HepG2 (cell line): ENCODE data around the gene HLF. TPM values are rescaled to one million over a fixed set of nuclear protein-coding genes. Genes with fewer than 3 reads are reported as not detected.
A peak's percentile ranks its signal among the peaks of the same experiment; 100 is the strongest.

Experiments used
- AKAP8 ChIP-seq: sonication (generic); formaldehyde crosslinking; IDR thresholded peaks from 2 replicates; pipeline ENCODE4 v1.5.1; 2020; ENCODE audit warnings: mild to moderate bottlenecking, missing genetic modification reagents
- CREBL2 ChIP-seq: sonication (generic); formaldehyde crosslinking; IDR thresholded peaks from 2 replicates; pipeline ENCODE4 v1.8.1; 2023; ENCODE audit warnings: missing genetic modification reagents, mild to moderate bottlenecking, borderline replicate concordance
- GATAD1 ChIP-seq: IDR thresholded peaks from 2 replicates; pipeline ENCODE4 v1.6.1; 2016; ENCODE audit warnings: missing genetic modification reagents, missing compliant biosample characterization
- HOMEZ ChIP-seq: IDR thresholded peaks from 2 replicates; pipeline ENCODE4 v1.6.1; 2016; ENCODE audit warnings: low read depth
- MAZ ChIP-seq, 2 experiments: sonication (generic) in 1 of 2; formaldehyde crosslinking in 1 of 2; IDR thresholded peaks; 2 replicates each; pipeline versions ENCODE4 v1.5.0 to v1.6.1; 2012 to 2020; ENCODE audit warnings: low read depth in 2 of 2, mild to moderate bottlenecking in 2 of 2, borderline replicate concordance in 1 of 2, improper control_type of control experiment in 1 of 2, low read length in 1 of 2, missing genetic modification reagents in 1 of 2, moderate library complexity in 1 of 2
- MIER2 ChIP-seq: IDR thresholded peaks from 2 replicates; pipeline ENCODE4 v1.6.1; 2016; ENCODE audit warnings: missing biosample characterization, missing genetic modification reagents
- MYPOP ChIP-seq: sonication (generic); formaldehyde crosslinking; IDR thresholded peaks from 2 replicates; pipeline ENCODE4 v1.8.1; 2023; ENCODE audit warnings: mild to moderate bottlenecking, moderate library complexity, missing genetic modification reagents
- PAWR ChIP-seq: sonication (generic); formaldehyde crosslinking; IDR thresholded peaks from 2 replicates; pipeline ENCODE4 v1.4.0; 2020; ENCODE audit warnings: missing genetic modification reagents, mild to moderate bottlenecking, borderline replicate concordance
- RBAK ChIP-seq: sonication (generic); formaldehyde crosslinking; IDR thresholded peaks from 2 replicates; pipeline ENCODE4 v1.5.1; 2020; ENCODE audit warnings: mild to moderate bottlenecking, missing genetic modification reagents
- RBFOX2 ChIP-seq: fragments of 200-400 bp; formaldehyde crosslinking; IDR thresholded peaks from 2 replicates; pipeline ENCODE4 v1.6.1; 2017; ENCODE audit warnings: low read depth, mild to moderate bottlenecking, low read length
- RFX3 ChIP-seq: IDR thresholded peaks from 2 replicates; pipeline ENCODE4 v1.6.1; 2016; ENCODE audit warnings: missing biosample characterization, missing genetic modification reagents
- SNRNP70 ChIP-seq: fragments of 200-400 bp; formaldehyde crosslinking; IDR thresholded peaks from 2 replicates; pipeline ENCODE4 v1.6.1; 2017; ENCODE audit warnings: mild to moderate bottlenecking, low read depth, low read length, moderate library complexity
- U2AF2 ChIP-seq: fragments of 200-400 bp; formaldehyde crosslinking; IDR thresholded peaks from 2 replicates; pipeline ENCODE4 v1.6.1; 2017; ENCODE audit warnings: low read depth, mild to moderate bottlenecking, low read length
- ZBTB20 ChIP-seq: sonication (generic); formaldehyde crosslinking; IDR thresholded peaks from 2 replicates; pipeline ENCODE4 v1.8.1; 2023; ENCODE audit warnings: missing genetic modification reagents, low read depth, mild to moderate bottlenecking, borderline replicate concordance
- ZFP82 ChIP-seq: sonication (generic); formaldehyde crosslinking; IDR thresholded peaks from 2 replicates; pipeline ENCODE4 v1.5.1; 2020; ENCODE audit warnings: mild to moderate bottlenecking, missing genetic modification reagents, borderline replicate concordance
- ZNF136 ChIP-seq: sonication (generic); formaldehyde crosslinking; IDR thresholded peaks from 2 replicates; pipeline ENCODE4 v1.8.1; 2022; ENCODE audit warnings: low read depth, mild to moderate bottlenecking, moderate library complexity, missing genetic modification reagents
- ZNF230 ChIP-seq: sonication (generic); formaldehyde crosslinking; IDR thresholded peaks from 2 replicates; pipeline ENCODE4 v1.4.0; 2020; ENCODE audit warnings: mild to moderate bottlenecking, missing genetic modification reagents
- ZNF275 ChIP-seq: sonication (generic); formaldehyde crosslinking; IDR thresholded peaks from 2 replicates; pipeline ENCODE4 v1.8.0; 2022; ENCODE audit warnings: missing genetic modification reagents, mild to moderate bottlenecking, inconsistent platforms, borderline replicate concordance
- ZNF33A ChIP-seq: sonication (generic); formaldehyde crosslinking; IDR thresholded peaks from 2 replicates; pipeline ENCODE4 v1.5.1; 2020; ENCODE audit warnings: missing genetic modification reagents, mild to moderate bottlenecking, moderate library complexity, borderline replicate concordance
- ZNF350 ChIP-seq: sonication (generic); formaldehyde crosslinking; IDR thresholded peaks from 2 replicates; pipeline ENCODE4 v1.4.0; 2020; ENCODE audit warnings: mild to moderate bottlenecking, low read depth, missing genetic modification reagents, borderline replicate concordance
- ZNF589 ChIP-seq: sonication (generic); formaldehyde crosslinking; conservative IDR thresholded peaks from 2 replicates; pipeline ENCODE4 v1.8.0; 2022; ENCODE audit warnings: mild to moderate bottlenecking, moderate library complexity, missing genetic modification reagents
- ZNF7 ChIP-seq: IDR thresholded peaks from 2 replicates; pipeline ENCODE4 v1.6.1; 2016; ENCODE audit warnings: missing biosample characterization, missing genetic modification reagents
- ZNF766 ChIP-seq: sonication (generic); formaldehyde crosslinking; IDR thresholded peaks from 2 replicates; pipeline ENCODE4 v1.5.0; 2020; ENCODE audit warnings: missing genetic modification reagents, borderline replicate concordance
- polyA plus RNA-seq, 8 experiments: library from polyadenylated mRNA; depleted of rRNA in 3 of 8; stranded (reverse) in 7 of 8; unstranded in 1 of 8; fragments of >200 nt; fragmentation: Illumina TruSeq in 4 of 8; extraction: Trizol in 4 of 8; gene quantifications; 2 replicates each; pipeline versions ENCODE4 v1.2.1 to v1.2.3, GENCODE V29; 2011 to 2016; ENCODE audit warnings: low read depth in 4 of 8, missing spikeins in 1 of 8, mixed read lengths in 1 of 8; ENCODE audit not compliant: insufficient read depth in 1 of 8
- total RNA-seq, 5 experiments: library from RNA; depleted of rRNA; stranded (reverse); fragments of >200 nt; fragmentation: Illumina TruSeq; extraction: Trizol; gene quantifications; 2 replicates each; pipeline ENCODE4 v1.2.3, GENCODE V29; 2016; ENCODE audit warnings: low read depth in 1 of 5
- TF ChIP-seq, protein P1 (sequence below): sonication (generic); formaldehyde crosslinking; conservative IDR thresholded peaks from 2 replicates; pipeline ENCODE4 v1.4.0; 2020; ENCODE audit warnings: missing genetic modification reagents

Gene HLF
- total and polyA plus RNA-seq, 2 of the 13 experiments (the other 11 are each of a cell fraction or from before 2014, with no cell fraction given): 202 to 346 TPM

DNA sequence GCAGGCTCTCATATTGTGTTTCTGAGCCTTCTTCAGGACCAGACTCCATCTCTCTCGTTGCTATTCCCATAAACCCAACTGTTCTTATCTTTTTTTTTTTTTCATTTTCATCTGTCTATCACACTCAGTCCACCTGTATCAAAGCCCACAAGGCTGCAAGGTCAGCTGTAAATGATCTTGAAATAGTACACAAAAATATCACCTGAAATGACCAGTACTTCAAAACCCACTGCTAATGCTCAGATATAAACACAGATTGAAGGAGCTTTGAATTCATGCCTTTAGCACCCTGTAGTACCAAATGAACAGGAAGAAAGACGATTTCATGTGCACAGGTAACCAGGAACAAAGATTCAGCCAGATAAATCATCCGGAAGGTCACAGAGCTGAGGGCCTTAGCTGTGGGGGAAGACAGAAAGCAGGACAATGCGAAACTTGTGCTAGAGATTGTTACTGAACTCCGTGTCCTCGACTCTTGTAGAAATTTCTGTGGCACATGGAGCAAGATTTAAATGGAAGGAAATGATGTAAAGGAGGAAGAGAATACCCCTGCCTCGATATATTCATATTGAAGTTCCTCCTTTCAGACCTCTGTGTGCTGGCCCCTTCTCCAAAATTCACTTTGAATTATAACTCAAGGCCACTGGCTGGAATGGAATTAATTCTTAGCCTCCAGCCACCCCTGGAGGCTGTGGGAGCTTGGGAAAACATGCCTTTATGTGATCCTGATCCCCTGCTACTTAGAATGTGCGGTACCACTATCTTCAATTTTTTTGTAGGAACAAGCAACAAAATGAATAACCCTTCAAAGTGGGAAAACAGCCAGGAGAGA, 4.1 kb downstream of the HLF start (continued):
- no peak for TF ChIP-seq ZNF766 (CRISPR knock-in tag)
- no peak for TF ChIP-seq ZNF350 (CRISPR knock-in tag)
- no peak for TF ChIP-seq ZNF589 (CRISPR knock-in tag)
- TF ChIP-seq ZBTB20: no peak
- TF ChIP-seq RBAK (CRISPR knock-in tag): no peak
- TF ChIP-seq, protein P1, sequence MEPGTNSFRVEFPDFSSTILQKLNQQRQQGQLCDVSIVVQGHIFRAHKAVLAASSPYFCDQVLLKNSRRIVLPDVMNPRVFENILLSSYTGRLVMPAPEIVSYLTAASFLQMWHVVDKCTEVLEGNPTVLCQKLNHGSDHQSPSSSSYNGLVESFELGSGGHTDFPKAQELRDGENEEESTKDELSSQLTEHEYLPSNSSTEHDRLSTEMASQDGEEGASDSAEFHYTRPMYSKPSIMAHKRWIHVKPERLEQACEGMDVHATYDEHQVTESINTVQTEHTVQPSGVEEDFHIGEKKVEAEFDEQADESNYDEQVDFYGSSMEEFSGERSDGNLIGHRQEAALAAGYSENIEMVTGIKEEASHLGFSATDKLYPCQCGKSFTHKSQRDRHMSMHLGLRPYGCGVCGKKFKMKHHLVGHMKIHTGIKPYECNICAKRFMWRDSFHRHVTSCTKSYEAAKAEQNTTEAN (CRISPR knock-in tag): no peak
- TF ChIP-seq MIER2: no peak
- no peak for TF ChIP-seq ZNF136 (CRISPR knock-in tag)
- TF ChIP-seq ZNF33A: no peak
- no peak for TF ChIP-seq PAWR (CRISPR knock-in tag)
- TF ChIP-seq ZNF275: no peak
- TF ChIP-seq AKAP8 (CRISPR knock-in tag): no peak
- no peak for TF ChIP-seq ZNF7 (CRISPR knock-in tag)
- TF ChIP-seq U2AF2: no peak
- no peak for TF ChIP-seq ZFP82
- no peak for TF ChIP-seq MAZ (IDR thresholded peaks at IDR 0.05; ENCODE audit: borderline replicate concordance, low read depth, low read length)
- TF ChIP-seq MAZ (CRISPR knock-in tag; IDR thresholded peaks at IDR 0.05; ENCODE audit: low read depth): no peak
- no peak for TF ChIP-seq MYPOP (CRISPR knock-in tag)
- no peak for TF ChIP-seq CREBL2 (CRISPR knock-in tag)
- peak; percentile 48; the same call in 1 of the 2 replicates for TF ChIP-seq RBFOX2
- TF ChIP-seq GATAD1: no peak; the same call in 1 of the 2 replicates
- no peak for TF ChIP-seq SNRNP70
- no peak for TF ChIP-seq RFX3 (CRISPR knock-in tag)
- no peak for TF ChIP-seq HOMEZ
- TF ChIP-seq ZNF230: no peak
